ENCODE measurements around the gene MIP.

- TF ChIP-seq, protein P1, sequence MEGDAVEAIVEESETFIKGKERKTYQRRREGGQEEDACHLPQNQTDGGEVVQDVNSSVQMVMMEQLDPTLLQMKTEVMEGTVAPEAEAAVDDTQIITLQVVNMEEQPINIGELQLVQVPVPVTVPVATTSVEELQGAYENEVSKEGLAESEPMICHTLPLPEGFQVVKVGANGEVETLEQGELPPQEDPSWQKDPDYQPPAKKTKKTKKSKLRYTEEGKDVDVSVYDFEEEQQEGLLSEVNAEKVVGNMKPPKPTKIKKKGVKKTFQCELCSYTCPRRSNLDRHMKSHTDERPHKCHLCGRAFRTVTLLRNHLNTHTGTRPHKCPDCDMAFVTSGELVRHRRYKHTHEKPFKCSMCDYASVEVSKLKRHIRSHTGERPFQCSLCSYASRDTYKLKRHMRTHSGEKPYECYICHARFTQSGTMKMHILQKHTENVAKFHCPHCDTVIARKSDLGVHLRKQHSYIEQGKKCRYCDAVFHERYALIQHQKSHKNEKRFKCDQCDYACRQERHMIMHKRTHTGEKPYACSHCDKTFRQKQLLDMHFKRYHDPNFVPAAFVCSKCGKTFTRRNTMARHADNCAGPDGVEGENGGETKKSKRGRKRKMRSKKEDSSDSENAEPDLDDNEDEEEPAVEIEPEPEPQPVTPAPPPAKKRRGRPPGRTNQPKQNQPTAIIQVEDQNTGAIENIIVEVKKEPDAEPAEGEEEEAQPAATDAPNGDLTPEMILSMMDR (conservative IDR thresholded peaks at IDR 0.05; ENCODE audit: low read depth in 2 of 2), result no peak
- TF ChIP-seq POLR2AphosphoS5 (IDR thresholded peaks at IDR 0.05; ENCODE audit: low read depth), result no peak
- no peak for TF ChIP-seq ZNF462 (CRISPR knock-in tag; IDR thresholded peaks at IDR 0.05)
- no peak for TF ChIP-seq ETS1 (IDR thresholded peaks at IDR 0.05)
- no peak for TF ChIP-seq EZH2 (IDR thresholded peaks at IDR 0.05; ENCODE audit: low read depth, unreplicated experiment)
- TF ChIP-seq, protein P2, sequence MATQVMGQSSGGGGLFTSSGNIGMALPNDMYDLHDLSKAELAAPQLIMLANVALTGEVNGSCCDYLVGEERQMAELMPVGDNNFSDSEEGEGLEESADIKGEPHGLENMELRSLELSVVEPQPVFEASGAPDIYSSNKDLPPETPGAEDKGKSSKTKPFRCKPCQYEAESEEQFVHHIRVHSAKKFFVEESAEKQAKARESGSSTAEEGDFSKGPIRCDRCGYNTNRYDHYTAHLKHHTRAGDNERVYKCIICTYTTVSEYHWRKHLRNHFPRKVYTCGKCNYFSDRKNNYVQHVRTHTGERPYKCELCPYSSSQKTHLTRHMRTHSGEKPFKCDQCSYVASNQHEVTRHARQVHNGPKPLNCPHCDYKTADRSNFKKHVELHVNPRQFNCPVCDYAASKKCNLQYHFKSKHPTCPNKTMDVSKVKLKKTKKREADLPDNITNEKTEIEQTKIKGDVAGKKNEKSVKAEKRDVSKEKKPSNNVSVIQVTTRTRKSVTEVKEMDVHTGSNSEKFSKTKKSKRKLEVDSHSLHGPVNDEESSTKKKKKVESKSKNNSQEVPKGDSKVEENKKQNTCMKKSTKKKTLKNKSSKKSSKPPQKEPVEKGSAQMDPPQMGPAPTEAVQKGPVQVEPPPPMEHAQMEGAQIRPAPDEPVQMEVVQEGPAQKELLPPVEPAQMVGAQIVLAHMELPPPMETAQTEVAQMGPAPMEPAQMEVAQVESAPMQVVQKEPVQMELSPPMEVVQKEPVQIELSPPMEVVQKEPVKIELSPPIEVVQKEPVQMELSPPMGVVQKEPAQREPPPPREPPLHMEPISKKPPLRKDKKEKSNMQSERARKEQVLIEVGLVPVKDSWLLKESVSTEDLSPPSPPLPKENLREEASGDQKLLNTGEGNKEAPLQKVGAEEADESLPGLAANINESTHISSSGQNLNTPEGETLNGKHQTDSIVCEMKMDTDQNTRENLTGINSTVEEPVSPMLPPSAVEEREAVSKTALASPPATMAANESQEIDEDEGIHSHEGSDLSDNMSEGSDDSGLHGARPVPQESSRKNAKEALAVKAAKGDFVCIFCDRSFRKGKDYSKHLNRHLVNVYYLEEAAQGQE (IDR thresholded peaks at IDR 0.05; ENCODE audit: unreplicated experiment), result no peak
- TF ChIP-seq CREB1 (CRISPR knock-in tag; IDR thresholded peaks at IDR 0.05; ENCODE audit: low read depth), result no peak
- no peak for TF ChIP-seq EZH2phosphoT487 (IDR thresholded peaks at IDR 0.05; ENCODE audit: unreplicated experiment)
Observed at GRCh38 chr12:56431850-56432249, 22.6 kb downstream of the MIP start.

All from GM23338 (cell line).